HEK293T (cell line): Measurements from ENCODE around the gene RNF31.

Source experiments
- ELF4 ChIP-seq: fragments of 450-650 bp; IDR thresholded peaks from 2 replicates; pipeline ENCODE4 v1.6.1; 2017; ENCODE audit warnings: antibody characterized with exemption
- FOXA1 ChIP-seq: fragments of 450-650 bp; IDR thresholded peaks from 2 replicates; pipeline ENCODE4 v1.6.1; 2016; ENCODE audit warnings: mild to moderate bottlenecking
- FOXK2 ChIP-seq: fragments of 450-650 bp; IDR thresholded peaks from 2 replicates; pipeline ENCODE4 v1.6.1; 2016; ENCODE audit warnings: mild to moderate bottlenecking
- FOXM1 ChIP-seq: fragments of 450-650 bp; IDR thresholded peaks from 2 replicates; pipeline ENCODE4 v1.6.1; 2017; ENCODE audit warnings: mild to moderate bottlenecking, borderline replicate concordance
- NFRKB ChIP-seq: fragments of 450-650 bp; IDR thresholded peaks from 2 replicates; pipeline ENCODE4 v1.6.1; 2016; ENCODE audit warnings: mild to moderate bottlenecking, moderate library complexity
- SP1 ChIP-seq: fragments of 450-650 bp; IDR thresholded peaks from 2 replicates; pipeline ENCODE4 v1.6.1; 2017
- SUZ12 ChIP-seq: fragments of 450-650 bp; IDR thresholded peaks from 2 replicates; pipeline ENCODE4 v1.6.1; 2016; ENCODE audit warnings: mild to moderate bottlenecking
- TARDBP ChIP-seq: fragments of 450-650 bp; IDR thresholded peaks from 2 replicates; pipeline ENCODE4 v1.6.1; 2016
- ZNF384 ChIP-seq: fragments of 450-650 bp; IDR thresholded peaks from 2 replicates; pipeline ENCODE4 v1.6.1; 2016

DNA sequence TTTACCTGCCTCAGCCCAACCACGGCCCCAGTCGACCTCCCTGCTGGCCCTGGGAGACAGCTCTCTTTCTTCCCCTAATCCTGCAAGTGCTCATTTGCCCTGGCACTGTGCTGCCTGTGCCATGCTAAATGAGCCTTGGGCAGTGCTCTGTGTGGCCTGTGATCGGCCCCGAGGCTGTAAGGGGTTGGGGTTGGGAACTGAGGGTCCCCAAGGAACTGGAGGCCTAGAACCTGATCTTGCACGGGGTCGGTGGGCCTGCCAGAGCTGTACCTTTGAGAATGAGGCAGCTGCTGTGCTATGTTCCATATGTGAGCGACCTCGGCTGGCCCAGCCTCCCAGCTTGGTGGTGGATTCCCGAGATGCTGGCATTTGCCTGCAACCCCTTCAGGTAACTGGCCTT, 2.8 kb downstream of the RNF31 start:
- TF ChIP-seq ELF4 (no peak), NFRKB (no peak), ZNF384 (no peak), FOXM1 (no peak), SP1 (no peak), FOXK2 (no peak), SUZ12 (no peak), FOXA1 (no peak), TARDBP (no peak)
